Bronchial epithelial cell (primary cell): ENCODE data around the gene ARL3. TPM values are rescaled to one million over a fixed set of nuclear protein-coding genes. Genes with fewer than 3 reads are reported as not detected.
A peak's percentile ranks its signal among the peaks of the same experiment; 100 is the strongest.

Source experiments
- DNase-seq: peaks from one replicate; pipeline ENCODE4 v3.0.0-alpha.2; 2010; ENCODE audit warnings: low read depth
- FAIRE-seq: peaks from 2 replicates; lab custom pipeline; 2011; peaks lifted over from hg19 to GRCh38; lab: Jason Lieb, UNC
- H3K27me3 ChIP-seq: 2 replicates; pipeline ENCODE4 v1.5.1; 2011; ENCODE audit warnings: low read length; ENCODE audit not compliant: control insufficient read depth, insufficient read depth
- H3K36me3 ChIP-seq: 2 replicates; pipeline ENCODE4 v1.5.1; 2011; ENCODE audit warnings: low read length; ENCODE audit not compliant: control insufficient read depth, insufficient read depth
- H3K4me3 ChIP-seq: 2 replicates; pipeline ENCODE4 v1.5.1; 2011; ENCODE audit warnings: mild to moderate bottlenecking, low read depth, low read length, control low read depth
- CTCF ChIP-seq: IDR thresholded peaks from 2 replicates; pipeline ENCODE4 v1.5.1; 2011; ENCODE audit warnings: mild to moderate bottlenecking, moderate library complexity, low read length, control low read depth, inconsistent platforms; ENCODE audit not compliant: insufficient read depth, severe bottlenecking
- total RNA-seq: library from RNA; depleted of rRNA; stranded (reverse); fragments of >200 nt; gene quantifications from 2 replicates; pipeline ENCODE4 v1.2.1, GENCODE V29; 2014

The ARL3 gene
- total RNA-seq, 1 donor from 2014 or later, result 4.7 TPM

DNA sequence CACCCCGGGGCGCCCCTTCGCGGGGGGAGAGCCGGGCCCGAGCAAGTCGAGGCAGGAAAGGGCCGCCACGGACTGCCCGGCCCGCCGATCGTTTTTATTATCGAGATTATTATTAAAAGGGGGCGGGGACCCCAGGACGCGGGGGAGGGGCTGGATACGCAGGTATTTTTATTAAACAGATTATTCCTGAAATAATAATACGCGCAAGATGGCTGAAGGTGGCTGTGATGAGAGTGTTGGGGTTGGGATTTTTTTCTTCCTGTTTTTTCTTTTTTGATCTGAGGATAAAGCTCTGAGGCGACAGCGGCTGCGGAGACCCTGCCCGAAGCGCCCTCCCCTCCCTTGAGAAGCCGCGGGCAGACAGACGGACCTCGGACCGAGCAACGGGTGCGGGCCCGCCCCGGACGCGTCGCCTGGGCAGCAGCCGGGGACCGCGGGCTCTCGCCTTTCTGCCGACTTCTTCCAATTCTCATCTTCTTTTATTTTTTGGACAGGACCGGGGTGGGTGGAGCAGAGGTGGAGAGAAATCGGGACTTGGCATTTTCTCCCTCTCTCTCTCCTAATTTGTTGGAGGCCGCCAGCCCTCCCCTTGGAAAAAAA lies 71.4 kb downstream of the ARL3 start:
- H3K4me3 ChIP-seq, result peak overlapping the region; percentile 91
- no peak for FAIRE-seq
- H3K27me3 ChIP-seq, result no peaks in the 10 kb centered on the region
- no peak for TF ChIP-seq CTCF
- H3K36me3 ChIP-seq, result no peaks in the 10 kb centered on the region
- DNase-seq, result peak; percentile 59

DNA sequence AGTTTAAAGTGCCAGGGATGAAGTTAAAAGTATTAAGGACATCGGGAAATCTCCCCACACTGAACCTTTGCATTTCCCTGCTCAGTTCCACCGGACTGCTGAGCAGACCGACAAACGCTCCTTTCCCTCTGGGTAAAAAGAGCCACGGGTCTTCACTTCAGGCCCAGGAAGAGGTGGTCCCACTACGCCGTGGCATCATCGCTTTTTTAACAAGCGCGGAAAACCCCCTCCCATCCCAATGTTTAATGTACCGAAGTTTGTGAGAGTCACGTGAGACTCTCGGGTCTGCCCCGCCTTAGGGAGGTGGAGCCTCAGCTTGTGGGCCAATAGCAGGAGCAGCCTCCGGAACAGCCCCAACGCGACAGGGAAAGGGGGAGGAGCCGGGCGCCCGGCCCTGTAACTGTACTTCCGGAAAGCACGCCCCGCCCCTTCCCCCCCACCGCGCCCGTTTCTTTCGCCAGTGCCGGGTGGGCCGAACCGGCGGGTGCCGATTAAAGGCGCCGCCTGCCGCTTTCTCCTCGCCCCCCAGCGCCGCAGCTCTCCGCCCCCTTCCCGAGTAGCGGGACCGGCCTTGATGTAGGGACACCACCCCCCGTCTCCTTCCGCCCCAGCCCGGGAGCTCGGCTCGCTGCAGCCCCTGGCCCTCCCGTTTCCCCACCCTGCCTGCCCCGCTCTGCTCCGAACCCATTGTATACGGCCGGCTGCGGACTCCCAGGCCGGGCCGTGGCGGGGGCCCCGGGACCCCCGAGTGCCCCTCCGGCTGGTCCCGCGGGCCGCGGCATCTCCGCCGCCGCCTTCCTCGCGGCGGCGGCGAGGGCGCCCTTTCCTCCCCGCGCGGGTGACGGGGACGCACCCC lies 72.1 kb downstream of the ARL3 start:
- peak; percentile 90 for DNase-seq
- TF ChIP-seq CTCF, result no peak
- Histone ChIP-seq H3K27me3 (no peaks in the 10 kb centered on the region), H3K4me3 (peak overlapping the region; percentile 91), H3K36me3 (no peaks in the 10 kb centered on the region)
- FAIRE-seq, result no peak

GRCh38 chr10:102641402-102641801 lies 72.8 kb downstream of the ARL3 start:
- no peak for TF ChIP-seq CTCF
- Histone ChIP-seq H3K4me3 (peak overlapping the region; percentile 91), H3K36me3 (no peaks in the 10 kb centered on the region), H3K27me3 (no peaks in the 10 kb centered on the region)
- no peak for DNase-seq
- no peak for FAIRE-seq

GRCh38 chr10:102639537-102639936 lies 74.7 kb downstream of the ARL3 start:
- no peak for DNase-seq
- peak; percentile 23 for FAIRE-seq
- no peaks in the 10 kb centered on the region for H3K36me3 ChIP-seq
- no peak for TF ChIP-seq CTCF
- H3K27me3 ChIP-seq, result no peaks in the 10 kb centered on the region
- no peak overlapping the region for H3K4me3 ChIP-seq

DNA sequence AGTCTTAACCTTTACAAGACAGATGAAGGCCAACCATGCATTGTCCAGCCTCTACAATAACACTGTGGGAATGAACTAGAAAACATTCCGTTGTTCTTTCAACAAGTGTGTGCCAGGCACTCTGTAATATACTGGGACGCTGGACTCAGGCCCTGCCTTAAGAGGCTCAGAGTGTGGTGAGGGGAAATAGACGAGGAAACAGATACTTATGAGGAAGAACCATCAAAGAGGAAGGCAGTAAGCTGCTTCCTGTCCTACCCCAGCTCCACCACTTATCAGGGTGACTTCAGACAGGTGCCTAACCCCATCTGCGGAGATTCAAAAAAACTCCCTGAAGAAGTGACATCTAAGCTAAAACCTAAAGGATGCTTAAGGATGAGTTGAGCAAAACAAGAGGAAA lies 78.8 kb downstream of the ARL3 start:
- FAIRE-seq, result no peak

More for the DNA sequence above, 78.8 kb downstream of the ARL3 start:
- TF ChIP-seq CTCF, result no peak
- Histone ChIP-seq H3K36me3 (no peaks in the 10 kb centered on the region), H3K4me3 (no peak overlapping the region), H3K27me3 (no peaks in the 10 kb centered on the region)
- no peak for DNase-seq
